ENCODE measurements around the gene MRPL42. TPM values are rescaled to one million over a fixed set of nuclear protein-coding genes. Genes with fewer than 3 reads are reported as not detected.
A peak's percentile ranks its signal among the peaks of the same experiment; 100 is the strongest.

MRPL42 gene
- total and polyA plus RNA-seq, 12 donors, result 21.9 to 131 (median 81.9) TPM

DNA sequence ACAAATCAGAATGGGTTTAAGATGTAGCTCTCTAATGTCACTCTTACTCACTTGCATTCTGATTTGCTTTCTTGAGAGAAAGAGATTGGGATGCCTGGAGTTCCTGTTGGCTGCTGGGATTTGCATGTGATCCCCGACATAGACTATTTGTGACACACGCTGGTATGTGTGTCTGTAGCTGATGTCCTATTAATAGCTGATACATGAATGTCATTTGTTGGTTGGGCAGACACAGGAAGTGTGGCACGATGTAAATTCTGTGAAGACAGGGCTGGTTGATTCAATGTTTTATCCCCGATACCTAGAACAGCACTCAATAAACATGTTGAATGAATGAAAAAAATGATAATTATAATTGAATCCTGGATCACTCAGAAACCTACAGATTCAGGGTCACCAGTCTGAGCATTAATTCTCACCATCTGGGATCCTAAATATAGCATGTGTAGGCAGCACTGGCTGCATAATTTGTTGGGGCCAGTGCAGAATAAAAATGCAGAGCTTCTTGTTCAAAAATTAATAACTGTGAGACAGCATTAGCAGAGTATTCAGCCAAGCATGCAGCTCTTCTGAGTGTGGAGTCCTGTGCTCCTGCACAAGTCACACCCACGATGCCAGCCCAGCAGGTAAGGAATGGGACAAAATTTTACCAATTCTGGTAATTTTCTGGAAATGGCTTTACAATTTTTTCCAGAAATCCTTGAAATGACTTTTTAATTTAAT is 69.6 kb downstream of the MRPL42 start:
- Histone ChIP-seq H3K27me3 (no peaks in the 10 kb centered on the region), H3K4me1 (replicated peaks in 1 of 2) (no peaks in the 10 kb centered on the region), H3K27ac (no peak overlapping the region), H3K4me3 (no peak overlapping the region), H3K36me3 (replicated peaks in 1 of 2) (no peaks in the 10 kb centered on the region), H3K9me3 (replicated peaks in 1 of 3) (no peaks in the 10 kb centered on the region)
- no peak for DNase-seq
- no peak for TF ChIP-seq POLR2A (IDR thresholded peaks at IDR 0.05)
- TF ChIP-seq, protein P1, sequence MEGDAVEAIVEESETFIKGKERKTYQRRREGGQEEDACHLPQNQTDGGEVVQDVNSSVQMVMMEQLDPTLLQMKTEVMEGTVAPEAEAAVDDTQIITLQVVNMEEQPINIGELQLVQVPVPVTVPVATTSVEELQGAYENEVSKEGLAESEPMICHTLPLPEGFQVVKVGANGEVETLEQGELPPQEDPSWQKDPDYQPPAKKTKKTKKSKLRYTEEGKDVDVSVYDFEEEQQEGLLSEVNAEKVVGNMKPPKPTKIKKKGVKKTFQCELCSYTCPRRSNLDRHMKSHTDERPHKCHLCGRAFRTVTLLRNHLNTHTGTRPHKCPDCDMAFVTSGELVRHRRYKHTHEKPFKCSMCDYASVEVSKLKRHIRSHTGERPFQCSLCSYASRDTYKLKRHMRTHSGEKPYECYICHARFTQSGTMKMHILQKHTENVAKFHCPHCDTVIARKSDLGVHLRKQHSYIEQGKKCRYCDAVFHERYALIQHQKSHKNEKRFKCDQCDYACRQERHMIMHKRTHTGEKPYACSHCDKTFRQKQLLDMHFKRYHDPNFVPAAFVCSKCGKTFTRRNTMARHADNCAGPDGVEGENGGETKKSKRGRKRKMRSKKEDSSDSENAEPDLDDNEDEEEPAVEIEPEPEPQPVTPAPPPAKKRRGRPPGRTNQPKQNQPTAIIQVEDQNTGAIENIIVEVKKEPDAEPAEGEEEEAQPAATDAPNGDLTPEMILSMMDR (IDR thresholded peaks at IDR 0.05), result no peak
- 49 to 62% (median 55%) methylated on average over 5 of the region's 5 CpGs for WGBS, 4 donors
- intact Hi-C loops (cut with DNase I), result no loop called here

DNA sequence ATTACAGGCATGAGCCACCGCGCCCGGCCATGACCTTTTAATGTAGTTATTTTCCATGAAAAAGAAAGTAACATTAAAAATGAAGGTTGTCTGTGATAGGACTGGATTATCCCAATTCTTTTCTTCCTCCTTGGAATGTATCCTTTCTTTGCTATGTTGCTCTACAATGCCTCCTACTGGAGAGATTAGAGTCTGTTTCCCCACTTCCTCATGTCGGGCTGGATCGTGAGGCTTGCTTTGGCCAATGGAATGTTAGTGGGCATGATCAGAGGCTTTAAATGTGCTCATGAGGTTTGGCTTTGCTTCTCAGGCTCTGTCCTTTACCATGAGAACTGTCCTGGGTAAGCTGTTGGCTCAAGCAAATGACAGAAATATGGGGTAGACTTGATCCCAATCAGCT is 70.5 kb downstream of the MRPL42 start:
- Histone ChIP-seq H3K9me3 (replicated peaks in 1 of 3) (no peaks in the 10 kb centered on the region), H3K36me3 (replicated peaks in 1 of 2) (no peaks in the 10 kb centered on the region), H3K27me3 (no peaks in the 10 kb centered on the region), H3K4me1 (replicated peaks in 1 of 2) (no peaks in the 10 kb centered on the region), H3K27ac (no peak overlapping the region), H3K4me3 (no peak overlapping the region)
- intact Hi-C loops (cut with DNase I), result no loop called here
- no peak for DNase-seq
- 80 to 91% (median 90%) methylated on average over 5 of the region's 5 CpGs for whole genome bisulfite sequencing, 4 donors
- no peak for TF ChIP-seq POLR2A (IDR thresholded peaks at IDR 0.05)
- TF ChIP-seq, protein P1 (IDR thresholded peaks at IDR 0.05), result peak in 1 of 6 experiments; percentile 12

DNA sequence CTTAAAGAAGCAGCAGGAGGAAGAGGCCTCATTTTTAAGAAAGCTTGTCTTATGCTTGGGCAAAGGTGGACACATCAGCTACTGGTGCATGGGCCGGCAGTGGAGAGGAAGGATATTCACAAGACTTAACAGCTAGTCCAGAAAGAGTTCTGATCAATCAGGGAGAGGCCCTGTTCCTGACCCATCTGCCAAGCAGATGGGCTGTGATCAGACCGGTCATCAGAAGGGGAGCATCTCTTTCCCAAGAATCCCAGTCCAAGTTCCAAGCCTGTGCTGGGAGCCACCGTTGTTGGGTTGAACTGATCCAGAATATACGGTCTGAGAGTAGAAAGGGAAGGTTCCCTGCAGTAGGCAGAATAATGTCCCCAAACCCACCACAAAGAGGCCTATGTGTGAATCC is 72.5 kb downstream of the MRPL42 start:
- 93 to 96% (median 94%) methylated on average over 4 of the region's 4 CpGs for whole genome bisulfite sequencing, 4 donors
- intact Hi-C loops (cut with DNase I), result no loop called here
- no peak overlapping the region for H3K4me3 ChIP-seq
- H3K4me1 ChIP-seq (replicated peaks in 1 of 2), result no peaks in the 10 kb centered on the region
- no peak for DNase-seq
- H3K9me3 ChIP-seq (replicated peaks in 1 of 3), result no peaks in the 10 kb centered on the region
- no peak for TF ChIP-seq POLR2A (IDR thresholded peaks at IDR 0.05)
- TF ChIP-seq, protein P1 (IDR thresholded peaks at IDR 0.05), result no peak
- no peaks in the 10 kb centered on the region for H3K36me3 ChIP-seq (replicated peaks in 1 of 2)
- H3K27me3 ChIP-seq, result no peaks in the 10 kb centered on the region
- H3K27ac ChIP-seq, result no peak overlapping the region

DNA sequence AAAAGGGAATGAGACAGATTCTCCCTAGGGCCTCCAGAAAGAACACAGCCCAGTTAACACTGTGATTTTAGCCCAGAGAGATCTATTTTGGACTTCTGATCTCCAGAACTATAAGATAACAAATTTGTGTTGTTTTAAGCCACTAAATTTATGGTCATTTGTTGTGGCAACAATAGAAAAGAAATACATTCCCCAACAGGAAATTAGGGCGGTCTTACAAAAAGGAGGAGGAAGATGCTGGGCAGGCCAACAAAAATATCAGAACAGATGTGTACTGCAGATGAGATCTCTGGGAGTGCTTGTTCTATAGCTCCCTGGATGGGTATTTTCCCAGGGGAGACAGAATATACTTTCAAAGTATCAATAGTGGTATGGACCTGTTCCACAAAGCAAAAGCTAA is 73.2 kb downstream of the MRPL42 start:
- 57 to 82% (median 69%) methylated on average over 1 of the region's 1 CpG for WGBS, 4 donors
- no peak for DNase-seq
- no peak for TF ChIP-seq POLR2A (IDR thresholded peaks at IDR 0.05)
- TF ChIP-seq, protein P1 (IDR thresholded peaks at IDR 0.05), result no peak
- intact Hi-C loops (cut with DNase I), result no loop called here
- Histone ChIP-seq H3K4me1 (replicated peaks in 1 of 2) (no peaks in the 10 kb centered on the region), H3K27me3 (no peaks in the 10 kb centered on the region), H3K9me3 (replicated peaks in 1 of 3) (no peaks in the 10 kb centered on the region), H3K36me3 (replicated peaks in 1 of 2) (no peaks in the 10 kb centered on the region), H3K4me3 (no peak overlapping the region), H3K27ac (peak overlapping the region in 1 of 5 donors; percentile 5)
